ENCODE results near the gene MAP3K19.
"Not testable (repeated sequence)": the region's sequence is repeated elsewhere in the genome, so short reads cannot be mapped to it uniquely, and the experiment has no call there.

The MAP3K19 gene

GRCh38 chr2:135047300-135047699 lies at the start of gene MAP3K19:
Gene MAP3K19, minus strand, starts transcription at chr2:135047447. Its CDS starts 22,800 bp downstream, at chr2:135024647.
- DNase-seq, result no peak

- no peak for DNase-seq
Measured at GRCh38 chr2:135096665-135097446, 49.6 kb upstream of the MAP3K19 start.

- no peak for DNase-seq
Measured at GRCh38 chr2:135095591-135095990, 48.3 kb upstream of the MAP3K19 start.

GRCh38 chr2:135094508-135094907 lies 47.3 kb upstream of the MAP3K19 start:
- no peak for DNase-seq

GRCh38 chr2:135093670-135094330 lies 46.6 kb upstream of the MAP3K19 start:
- no peak for DNase-seq

- no peak for DNase-seq
Measured at GRCh38 chr2:135093193-135093592, 45.9 kb upstream of the MAP3K19 start.

- DNase-seq, result no peak
Measured at GRCh38 chr2:135091681-135092080, 44.4 kb upstream of the MAP3K19 start.

- DNase-seq, result not testable (repeated sequence)
Measured at GRCh38 chr2:135089597-135089996, 42.4 kb upstream of the MAP3K19 start.

GRCh38 chr2:135086222-135086621 lies 39.0 kb upstream of the MAP3K19 start:
- no peak for DNase-seq

- no peak for DNase-seq
Measured at GRCh38 chr2:135078417-135078816, 31.2 kb upstream of the MAP3K19 start.

GRCh38 chr2:135076556-135076955 lies 29.3 kb upstream of the MAP3K19 start:
- DNase-seq, result no peak

GRCh38 chr2:135074216-135074615 lies 27.0 kb upstream of the MAP3K19 start:
- no peak for DNase-seq

GRCh38 chr2:135072125-135072997 lies 25.1 kb upstream of the MAP3K19 start:
- DNase-seq, result no peak

GRCh38 chr2:135066710-135067109 lies 19.5 kb upstream of the MAP3K19 start:
- no peak for DNase-seq

- DNase-seq, result no peak
Measured at GRCh38 chr2:135064149-135064548, 16.9 kb upstream of the MAP3K19 start.

GRCh38 chr2:135063210-135063609 lies 16.0 kb upstream of the MAP3K19 start:
- no peak for DNase-seq

- DNase-seq, result no peak
Measured at GRCh38 chr2:135059577-135059976, 12.3 kb upstream of the MAP3K19 start.

- no peak for DNase-seq
Measured at GRCh38 chr2:135056790-135057189, 9.5 kb upstream of the MAP3K19 start.

GRCh38 chr2:135055182-135055786 lies 8.0 kb upstream of the MAP3K19 start:
- DNase-seq, result no peak

GRCh38 chr2:135052997-135053474 lies 5.8 kb upstream of the MAP3K19 start:
- DNase-seq, result no peak

- DNase-seq, result peak; percentile 78 to 82
Measured at GRCh38 chr2:135052042-135052876, 5.0 kb upstream of the MAP3K19 start, which contains the start of gene RAB3GAP1. Gene RAB3GAP1, plus strand, starts transcription at chr2:135052292. Its CDS starts 16 bp downstream, at chr2:135052308.

GRCh38 chr2:135050684-135051083 lies 3.4 kb upstream of the MAP3K19 start:
- no peak for DNase-seq
